Heart left ventricle (tissue), 13 donors: ENCODE results near the gene PEPD.

Source experiments
- CTCF ChIP-seq, 12 donors: fragments of 200-600 bp; sonication (generic) in 4 of 12; IDR thresholded peaks; one replicate each; pipeline versions ENCODE4 v1.5.0 to v1.8.0; 2018 to 2022; ENCODE audit warnings: antibody characterized with exemption in 12 of 12, mild to moderate bottlenecking in 5 of 12
- POLR2A ChIP-seq, 2 donors: fragments of 450-650 bp; IDR thresholded peaks; one replicate each; pipeline ENCODE4 v1.6.1; 2017; ENCODE audit warnings: antibody characterized with exemption in 2 of 2, mild to moderate bottlenecking in 2 of 2, moderate library complexity in 2 of 2
- donor health status: ischemic (EF 13 %, LVEDD 7.1; RV severe dilation, severe dysfunction).
- donor health status: DM: no; HTN: yes; CAD: no.
- donor health status: DM: no; HTN: no; CAD: no.
- donor health status: ischemic (EF 25% LVEDD 6.9; RV normal size, moderate dysfunction).
- donor health status: ischemic (EF 25% LVEDD 5.7; RV mildly dilated, moderate dysfunction).
- donor health status: ischemic (EF 35%, LVEDD 5.7; RV mildly dilated, moderate dysfunction).
- donor health status: nonischemic (EF 11% LVEDD 7.7; RV severe dilation, severe dysfunction).
- donor health status: DM: yes; HTN: yes; CAD: no.
- donor health status: PGD.
- donor health status: ischemic (EF 29% LVEDD 5.4; RV normal size, mild dysfunction).
- donor health status: nonischemic (EF 23%, LVEDD 6.1; RV moderate dilation, normal function).

- TF ChIP-seq POLR2A (IDR thresholded peaks at IDR 0.05), result no peak
- no peak for TF ChIP-seq CTCF (IDR thresholded peaks at IDR 0.05)
Observed at GRCh38 chr19:33520844-33521479, 629 bp downstream of the PEPD start.
